Measurements from ENCODE around the gene PLEKHJ1.
"Not testable (repeated sequence)": the region's sequence is repeated elsewhere in the genome, so short reads cannot be mapped to it uniquely, and the experiment has no call there.

The PLEKHJ1 gene

GRCh38 chr19:2216361-2217225 lies 19.5 kb downstream of the PLEKHJ1 start:
- DNase-seq, result no peak

GRCh38 chr19:2215281-2215751 lies 20.8 kb downstream of the PLEKHJ1 start:
- DNase-seq, result no peak

- no peak for DNase-seq
Measured at GRCh38 chr19:2214251-2214650, 21.9 kb downstream of the PLEKHJ1 start.

DNA sequence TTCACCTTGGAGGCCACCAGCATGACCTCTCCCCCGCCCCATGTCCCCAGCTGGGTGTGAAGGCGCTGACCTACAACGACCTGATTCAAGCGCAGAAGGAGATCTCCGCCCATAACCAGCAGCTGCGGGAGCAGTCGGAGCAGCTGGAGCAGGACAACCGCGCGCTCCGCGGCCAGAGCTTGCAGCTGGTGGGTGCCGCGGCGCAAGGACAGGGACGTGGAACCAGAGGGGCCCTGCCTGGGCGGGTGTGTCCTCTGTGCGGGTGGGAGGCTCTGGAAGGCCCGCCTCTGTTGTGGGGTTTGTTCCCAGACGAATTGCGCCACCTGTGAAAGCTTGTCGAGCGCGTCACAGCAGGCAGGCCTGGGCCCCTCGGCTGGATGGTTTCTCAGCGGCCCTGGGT lies 22.3 kb downstream of the PLEKHJ1 start:
- DNase-seq, result no peak

DNA sequence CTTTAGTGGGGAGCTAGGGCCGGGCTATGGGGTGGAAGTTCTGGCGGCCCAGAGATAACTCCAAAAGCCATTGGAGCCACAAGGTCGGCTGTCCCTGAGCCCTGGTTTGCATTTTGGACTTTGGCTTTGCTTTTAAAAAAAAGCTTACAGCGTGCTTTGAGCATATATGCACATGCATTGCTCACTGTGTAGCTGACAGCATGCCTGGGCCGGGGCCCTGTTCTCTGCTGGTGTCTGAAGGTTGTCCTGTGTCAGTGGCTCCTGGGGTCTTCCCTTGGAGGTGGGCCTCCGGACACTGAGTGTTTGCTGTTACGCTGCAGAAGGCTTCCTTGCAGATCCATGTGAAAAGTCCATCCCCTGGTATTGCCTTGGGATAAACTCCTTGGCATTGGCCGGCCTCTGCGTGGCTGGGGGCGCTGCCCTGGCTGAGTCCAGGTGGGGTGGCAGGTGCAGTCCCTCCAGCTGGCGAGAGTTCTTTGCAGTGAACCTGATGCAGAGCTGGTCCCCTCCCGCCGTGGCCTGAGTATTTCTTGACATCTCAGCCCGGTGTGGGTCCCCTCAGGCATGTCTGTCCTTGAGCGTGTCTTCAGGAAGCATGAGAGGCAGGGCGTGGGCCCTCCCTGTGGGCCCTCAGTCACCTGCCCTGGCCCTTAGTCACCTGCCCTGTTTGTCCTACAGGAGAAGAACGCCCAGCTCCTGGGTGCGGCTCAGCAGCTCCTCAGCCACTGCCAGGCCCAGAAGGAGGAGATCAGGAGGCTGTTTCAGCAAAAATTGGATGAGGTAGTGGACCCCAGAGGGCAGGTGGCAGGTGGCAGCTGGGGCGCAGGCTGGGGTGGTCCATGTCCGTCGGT lies 23.0 kb downstream of the PLEKHJ1 start:
- no peak for DNase-seq

GRCh38 chr19:2210987-2211740 lies 25.0 kb downstream of the PLEKHJ1 start:
- DNase-seq, result no peak

- no peak for DNase-seq
Measured at GRCh38 chr19:2210206-2210605, 25.9 kb downstream of the PLEKHJ1 start.

DNA sequence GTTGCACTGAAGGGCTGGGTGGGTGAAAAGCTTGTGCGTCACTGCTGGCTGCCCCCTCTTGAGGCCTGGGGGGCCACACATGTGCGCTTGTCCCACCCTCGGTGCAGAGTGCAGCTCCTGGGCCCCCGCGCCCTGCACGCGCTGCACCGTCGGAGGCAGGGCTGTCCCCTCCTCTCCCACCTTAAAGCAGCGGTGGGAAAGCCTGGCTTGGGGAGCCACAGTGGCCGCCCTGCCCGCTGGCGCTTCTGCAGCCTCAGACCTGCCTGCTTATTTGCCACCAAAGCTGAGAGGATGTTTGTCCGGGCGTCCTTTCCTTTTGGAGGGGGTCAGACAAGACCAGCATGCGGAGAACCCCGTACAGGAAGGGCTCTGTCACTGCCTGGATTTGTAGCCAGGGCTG lies 26.7 kb downstream of the PLEKHJ1 start:
- no peak for DNase-seq

GRCh38 chr19:2208975-2209374 lies 27.2 kb downstream of the PLEKHJ1 start:
- no peak for DNase-seq

DNA sequence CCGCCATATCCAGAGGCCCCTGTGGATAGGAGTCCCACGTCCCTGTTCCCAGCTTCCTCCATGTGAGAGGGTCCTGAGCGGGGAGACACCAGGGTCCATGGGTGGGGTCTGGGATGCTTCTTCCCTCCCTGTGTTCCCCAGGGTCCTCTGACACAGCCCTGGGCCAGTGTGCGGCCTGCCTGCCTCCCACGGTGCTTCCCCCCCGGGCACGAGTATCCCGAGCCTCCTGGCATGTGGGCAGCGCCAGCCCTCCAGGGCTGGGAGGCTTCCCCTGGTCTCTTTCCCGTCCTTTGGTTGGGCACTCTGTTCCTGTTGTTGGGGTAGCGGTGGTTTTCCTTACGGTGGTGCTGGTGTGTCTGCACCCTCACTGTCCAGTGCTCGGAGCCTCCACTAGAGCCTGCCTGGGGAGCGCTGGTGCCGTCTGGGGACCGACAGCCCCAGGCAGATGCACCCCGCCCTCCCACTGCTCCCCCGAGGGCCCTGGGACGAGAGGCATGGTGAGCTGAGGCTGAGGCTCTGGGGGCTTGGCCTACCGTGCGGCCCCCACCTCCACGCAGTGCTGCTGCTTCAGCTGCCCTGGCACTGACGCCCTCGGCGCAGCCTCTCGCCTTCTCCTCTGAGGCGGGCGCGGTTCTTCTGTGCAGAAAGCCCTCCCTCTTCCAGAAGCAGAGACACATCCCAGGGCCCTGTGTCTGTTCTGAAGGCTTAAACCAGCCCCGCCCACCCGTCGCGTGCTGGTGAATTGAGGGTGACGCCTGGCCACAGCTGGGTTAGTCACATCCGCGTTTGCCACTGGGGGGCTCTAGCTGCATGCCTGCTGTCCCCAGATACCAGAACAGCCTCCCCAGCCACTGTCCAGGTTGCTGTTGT lies 27.9 kb downstream of the PLEKHJ1 start:
- DNase-seq, result no peak

- DNase-seq, result no peak
Measured at GRCh38 chr19:2207008-2207407, 29.1 kb downstream of the PLEKHJ1 start.

DNA sequence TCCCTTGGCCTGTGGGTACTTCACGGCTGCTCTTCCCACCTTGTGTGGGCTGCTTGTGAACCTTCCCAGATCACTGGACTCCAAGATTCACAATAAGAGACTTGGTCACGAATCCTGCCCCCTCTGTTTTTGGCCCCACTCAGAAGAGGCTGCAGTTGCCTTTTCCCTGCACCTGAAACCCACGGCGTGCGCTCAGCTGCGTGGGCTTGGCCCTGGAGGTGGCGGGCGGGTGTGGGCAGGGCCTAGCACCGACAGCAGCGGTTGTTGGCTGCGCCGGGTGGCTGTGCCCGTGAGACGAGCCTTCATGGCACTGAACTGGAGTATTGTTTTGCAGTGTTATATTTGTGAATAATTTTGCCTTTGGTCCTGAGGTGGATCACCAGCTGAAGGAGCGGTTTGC lies 33.8 kb downstream of the PLEKHJ1 start:
- no peak for DNase-seq

DNA sequence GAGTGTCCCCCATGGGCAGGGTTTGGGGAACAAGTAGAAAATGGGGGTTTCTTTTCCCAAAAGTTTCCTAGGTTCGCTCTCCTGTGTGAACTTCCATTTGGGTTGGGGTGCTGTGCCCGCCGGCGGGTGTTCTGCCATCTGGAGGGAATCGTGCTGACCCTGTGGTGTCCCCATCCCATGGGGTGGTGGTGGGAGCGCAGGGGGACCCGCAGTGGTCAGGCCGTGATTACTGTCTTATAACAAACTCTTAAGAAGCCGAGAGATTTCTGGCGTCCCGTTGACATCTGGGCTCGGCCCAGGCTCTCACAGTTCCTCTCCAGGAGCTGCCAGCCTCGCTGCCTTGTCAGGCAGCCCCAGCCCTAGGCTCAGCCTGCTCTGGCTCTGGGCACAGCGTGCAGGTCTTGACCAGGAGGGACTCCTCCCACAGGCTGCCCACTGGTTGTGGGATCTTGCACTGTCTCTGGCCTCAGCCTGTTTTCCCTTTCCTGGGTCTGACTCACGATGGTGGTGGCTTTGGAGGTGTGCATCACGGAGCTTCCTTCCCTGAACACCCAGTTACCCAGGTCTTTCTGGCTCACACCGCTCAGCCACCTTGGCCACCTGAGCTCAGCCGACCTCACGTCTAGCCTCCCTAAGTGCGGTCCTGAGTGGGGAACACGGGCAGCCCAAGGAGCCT lies 34.5 kb downstream of the PLEKHJ1 start:
- no peak for DNase-seq

DNA sequence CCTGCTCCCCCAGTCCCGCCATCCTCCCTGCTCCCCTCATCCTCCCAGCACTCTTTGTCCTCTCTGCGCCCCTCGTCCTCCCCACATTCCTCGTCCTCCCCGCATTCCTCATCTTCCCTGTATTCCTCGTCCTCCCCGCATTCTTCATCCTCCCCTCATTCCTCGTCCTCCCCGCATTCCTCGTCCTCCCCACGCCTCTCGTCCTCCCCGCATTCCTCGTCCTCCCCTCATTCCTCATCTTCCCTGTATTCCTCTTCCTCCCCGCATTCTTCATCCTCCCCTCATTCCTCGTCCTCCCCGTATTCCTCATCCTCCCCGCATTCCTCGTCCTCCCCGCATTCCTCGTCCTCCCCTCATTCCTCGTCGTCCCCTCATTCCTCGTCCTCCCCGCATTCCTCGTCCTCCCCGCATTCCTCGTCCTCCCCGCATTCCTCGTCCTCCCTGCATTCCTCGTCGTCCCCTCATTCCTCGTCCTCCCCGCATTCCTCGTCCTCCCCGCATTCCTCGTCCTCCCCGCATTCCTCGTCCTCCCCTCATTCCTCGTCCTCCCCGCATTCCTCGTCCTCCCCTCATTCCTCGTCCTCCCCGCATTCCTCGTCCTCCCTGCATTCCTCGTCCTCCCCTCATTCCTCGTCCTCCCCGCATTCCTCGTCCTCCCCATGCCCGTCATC lies 35.4 kb downstream of the PLEKHJ1 start:
- DNase-seq, result not testable (repeated sequence)

GRCh38 chr19:2199861-2200623 lies 36.1 kb downstream of the PLEKHJ1 start:
- no peak for DNase-seq

DNA sequence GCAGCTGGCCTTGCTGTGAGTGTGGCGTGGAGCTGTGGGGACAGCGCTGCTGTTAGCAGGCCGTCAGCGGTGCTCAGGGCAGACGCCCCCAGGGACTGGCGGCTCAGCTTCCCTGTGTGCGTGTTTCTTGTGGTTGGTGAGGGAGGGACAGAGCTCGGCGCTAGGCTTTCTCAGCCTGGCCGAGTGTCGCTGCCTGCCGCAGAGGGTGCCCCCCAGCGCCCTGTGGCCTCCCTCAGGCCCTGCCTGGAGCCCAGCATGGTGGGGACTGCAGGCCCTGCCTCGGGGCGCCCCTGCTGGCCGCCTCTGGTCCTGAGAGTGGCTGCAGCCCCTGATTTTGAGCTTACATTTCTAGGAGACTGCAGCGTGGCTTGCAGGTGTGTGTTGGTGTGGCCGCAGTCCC lies 36.9 kb downstream of the PLEKHJ1 start:
- DNase-seq, result no peak

DNA sequence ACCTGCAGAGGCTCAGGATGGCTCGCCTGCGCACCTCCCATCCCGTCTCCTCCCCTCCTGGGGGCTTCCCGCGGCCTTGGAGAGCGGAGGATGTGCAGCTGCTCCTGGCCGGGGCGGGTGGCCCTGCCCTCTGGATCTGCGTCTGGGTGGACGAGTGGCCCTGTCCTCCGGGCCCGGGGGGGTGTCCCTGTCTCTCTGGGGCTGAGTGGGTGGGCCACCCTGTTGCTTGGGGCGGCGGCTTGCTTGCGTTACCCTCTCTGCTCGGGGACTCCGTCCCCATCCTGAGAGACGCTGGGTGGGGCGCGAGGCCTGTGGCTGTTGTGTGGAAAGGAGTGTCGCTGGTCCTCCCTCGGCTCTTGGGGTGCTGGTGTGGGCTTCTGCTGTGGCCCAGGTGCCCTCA lies 37.8 kb downstream of the PLEKHJ1 start:
- no peak for DNase-seq

GRCh38 chr19:2197270-2197669 lies 38.9 kb downstream of the PLEKHJ1 start:
- DNase-seq, result no peak

- no peak for DNase-seq
Measured at GRCh38 chr19:2195914-2196313, 40.2 kb downstream of the PLEKHJ1 start.

DNA sequence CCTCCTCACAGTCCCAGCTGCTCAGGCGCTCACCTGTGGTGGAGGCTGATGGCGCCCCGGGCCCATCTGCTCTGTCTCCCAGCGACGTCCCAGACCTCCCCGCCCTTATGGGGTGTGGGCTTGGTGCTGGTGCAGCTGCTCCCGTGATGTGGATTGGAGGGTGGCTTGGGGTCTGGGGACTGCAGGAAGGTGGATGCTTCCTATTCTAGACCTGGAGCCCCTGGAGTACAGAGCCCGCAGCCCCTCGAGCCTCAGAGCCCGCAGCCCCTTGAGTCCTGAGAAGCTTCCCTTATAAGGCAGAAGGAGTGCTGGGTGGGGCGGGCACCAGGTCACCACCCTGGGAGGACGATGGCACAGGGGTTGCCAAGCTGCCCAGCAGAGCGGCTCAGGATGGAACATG lies 40.8 kb downstream of the PLEKHJ1 start:
- DNase-seq, result no peak
